GM12878 (cell line): ENCODE results near the gene ZNF610. TPM values are rescaled to one million over a fixed set of nuclear protein-coding genes. Genes with fewer than 3 reads are reported as not detected.

ENCODE experiments used
- ATAC-seq: fragments of 200-7000 bp; cut with Tn5 transposase; 3 replicates; pipeline ENCODE4 v1.9.1; 2020; ENCODE audit warnings: mild to moderate bottlenecking, moderate library complexity
- BruUV-seq: library from RNA; stranded (reverse); fragments of 400-500 nt; replicated peaks from 2 replicates; lab custom pipeline; 2021; lab: Mats Ljungman, UMichigan
- CTCF ChIA-PET: fragments of 300-600 bp; sonication (Branson Sonifier 250); formaldehyde crosslinking; extraction: SDS; loops from one replicate; lab custom pipeline; 2021; ENCODE audit warnings: inconsistent platforms; lab: Yijun Ruan, JAX
- POLR2A ChIA-PET: fragments of 350-600 bp; formaldehyde crosslinking; extraction: SDS; loops from one replicate; lab custom pipeline; 2021; ENCODE audit warnings: inconsistent platforms; lab: Charles Lee
- RAD21 ChIA-PET: fragments of 300-600 bp; sonication (Branson Sonifier 250); formaldehyde crosslinking; loops from one replicate; lab custom pipeline; 2023; ENCODE audit warnings: antibody characterized with exemption; ENCODE audit not compliant: unreplicated experiment; lab: Charles Lee
- SMC1A ChIA-PET: fragments of 300-600 bp; sonication (Branson Sonifier 250); formaldehyde crosslinking; loops from one replicate; lab custom pipeline; 2023; ENCODE audit not compliant: unreplicated experiment, uncharacterized antibody; lab: Charles Lee
- DNase-seq: peaks from one replicate; pipeline ENCODE4 v3.0.0-alpha.2; 2011; ENCODE audit warnings: low read depth, low spot score
- FAIRE-seq: peaks from 3 replicates; lab custom pipeline; 2011; peaks lifted over from hg19 to GRCh38; lab: Jason Lieb, UNC
- H2AFZ ChIP-seq: 2 replicates; pipeline ENCODE4 v1.6.0; 2011; ENCODE audit warnings: low read depth, low read length, control low read depth; ENCODE audit not compliant: control insufficient read depth
- H3K27ac ChIP-seq: 2 replicates; pipeline ENCODE4 v1.5.1; 2011; ENCODE audit warnings: control low read depth; ENCODE audit not compliant: control insufficient read depth, insufficient read depth
- H3K27me3 ChIP-seq, 2 experiments: replicated peaks in 1 of 2; 2 replicates each; pipeline versions ENCODE4 v1.6.0 to v1.6.1; 2011; ENCODE audit warnings: low read length in 1 of 2; ENCODE audit not compliant: control insufficient read depth in 2 of 2, insufficient read depth in 2 of 2
- H3K36me3 ChIP-seq, 2 experiments: 2 replicates each; pipeline ENCODE4 v1.5.1; 2011; ENCODE audit warnings: low read length in 1 of 2; ENCODE audit not compliant: control insufficient read depth in 2 of 2, insufficient read depth in 2 of 2
- H3K4me1 ChIP-seq: 2 replicates; pipeline ENCODE4 v1.6.1; 2011; ENCODE audit warnings: mild to moderate bottlenecking, low read length, moderate library complexity, mixed read lengths; ENCODE audit not compliant: control insufficient read depth, insufficient read depth
- H3K4me2 ChIP-seq: 2 replicates; pipeline ENCODE4 v1.6.0; 2011; ENCODE audit warnings: control low read depth; ENCODE audit not compliant: control insufficient read depth, insufficient read depth
- H3K4me3 ChIP-seq: fragments of 200-600 bp; sonication (generic); 2 replicates; pipeline ENCODE4 v1.5.1; 2016
- H3K79me2 ChIP-seq: 2 replicates; pipeline ENCODE4 v1.6.0; 2011; ENCODE audit warnings: low read length; ENCODE audit not compliant: control insufficient read depth, insufficient read depth
- H3K9ac ChIP-seq: 2 replicates; pipeline ENCODE4 v1.8.0; 2011; ENCODE audit warnings: low read length, control low read depth, mixed read lengths; ENCODE audit not compliant: control insufficient read depth, insufficient read depth
- H3K9me3 ChIP-seq: replicated peaks from 3 replicates; pipeline ENCODE4 v1.5.1; 2011; ENCODE audit warnings: mild to moderate bottlenecking, low read length; ENCODE audit not compliant: control insufficient read depth, insufficient read depth
- H4K20me1 ChIP-seq: 2 replicates; pipeline ENCODE4 v1.6.0; 2011; ENCODE audit not compliant: control insufficient read depth, insufficient read depth
- BCL11A ChIP-seq: IDR thresholded peaks from 2 replicates; pipeline ENCODE4 v1.6.1; 2011; ENCODE audit warnings: low read depth, low read length
- BHLHE40 ChIP-seq, 2 experiments: fragments of 450-650 bp in 1 of 2; IDR thresholded peaks; 2 replicates each; pipeline ENCODE4 v1.6.1; 2011 to 2017; ENCODE audit warnings: low read depth in 2 of 2, borderline replicate concordance in 1 of 2, improper control_type of control experiment in 1 of 2, low read length in 1 of 2, mild to moderate bottlenecking in 1 of 2
- BRCA1 ChIP-seq: IDR thresholded peaks from 2 replicates; pipeline ENCODE4 v1.6.1; 2011; ENCODE audit warnings: low read depth, low read length, improper control_type of control experiment
- CBX5 ChIP-seq: sonication (generic); IDR thresholded peaks from 2 replicates; pipeline ENCODE4 v1.6.1; 2016; ENCODE audit warnings: low read depth, moderate library complexity, mild to moderate bottlenecking, inconsistent platforms
- CHD2 ChIP-seq: IDR thresholded peaks from 2 replicates; pipeline ENCODE4 v1.6.1; 2011; ENCODE audit warnings: low read depth, low read length, improper control_type of control experiment, borderline replicate concordance
- CREB1 ChIP-seq: IDR thresholded peaks from 2 replicates; pipeline ENCODE4 v1.6.1; 2012; ENCODE audit warnings: low read depth, mild to moderate bottlenecking, inconsistent platforms
- EP300 ChIP-seq, 2 experiments: fragments of 150-350 bp in 1 of 2; IDR thresholded peaks; 2 replicates each; pipeline ENCODE4 v1.6.1; 2011 to 2012; ENCODE audit warnings: low read depth in 2 of 2, low read length in 2 of 2, borderline replicate concordance in 1 of 2, improper control_type of control experiment in 1 of 2, inconsistent platforms in 1 of 2; ENCODE audit not compliant: control insufficient read depth in 1 of 2
- FOXM1 ChIP-seq: IDR thresholded peaks from 2 replicates; pipeline ENCODE4 v1.6.1; 2012; ENCODE audit warnings: low read depth, mild to moderate bottlenecking, inconsistent platforms, low read length, moderate library complexity
- IKZF1 ChIP-seq: fragments of 450-650 bp; conservative IDR thresholded peaks from 2 replicates; pipeline ENCODE4 v1.6.1; 2017; ENCODE audit warnings: antibody characterized with exemption, mild to moderate bottlenecking
- IRF3 ChIP-seq: fragments of 450-650 bp; IDR thresholded peaks from 2 replicates; pipeline ENCODE4 v1.6.1; 2014; ENCODE audit warnings: mild to moderate bottlenecking
- KDM1A ChIP-seq: fragments of 200-600 bp; sonication (generic); IDR thresholded peaks from 2 replicates; pipeline ENCODE4 v1.6.1; 2016; ENCODE audit warnings: borderline replicate concordance
- MTA2 ChIP-seq: fragments of 450-650 bp; IDR thresholded peaks from 2 replicates; pipeline ENCODE4 v1.6.1; 2016; ENCODE audit warnings: low read depth, mild to moderate bottlenecking, moderate library complexity
- NBN ChIP-seq: fragments of 450-650 bp; IDR thresholded peaks from 2 replicates; pipeline ENCODE4 v1.6.1; 2016
- NFIC ChIP-seq: IDR thresholded peaks from 2 replicates; pipeline ENCODE4 v1.6.1; 2012; ENCODE audit warnings: low read depth, mild to moderate bottlenecking, inconsistent platforms, low read length, moderate library complexity
- NFXL1 ChIP-seq: fragments of 450-650 bp; IDR thresholded peaks from 2 replicates; pipeline ENCODE4 v1.6.1; 2017; ENCODE audit warnings: antibody characterized with exemption, mild to moderate bottlenecking, borderline replicate concordance
- PAX8 ChIP-seq: fragments of 450-650 bp; IDR thresholded peaks from 2 replicates; pipeline ENCODE4 v1.6.1; 2017; ENCODE audit warnings: mild to moderate bottlenecking, moderate library complexity
- POLR2AphosphoS5 ChIP-seq: IDR thresholded peaks from 2 replicates; pipeline ENCODE4 v1.6.1; 2011; ENCODE audit warnings: mild to moderate bottlenecking, low read length, inconsistent platforms
- POU2F2 ChIP-seq: IDR thresholded peaks from 3 replicates; pipeline ENCODE4 v1.6.1; 2011; ENCODE audit warnings: low read depth, mild to moderate bottlenecking, low read length, borderline replicate concordance
- RAD51 ChIP-seq: fragments of 450-650 bp; IDR thresholded peaks from 2 replicates; pipeline ENCODE4 v1.6.1; 2016; ENCODE audit warnings: moderate library complexity, mild to moderate bottlenecking, inconsistent platforms
- SMAD1 ChIP-seq: fragments of 450-650 bp; IDR thresholded peaks from 2 replicates; pipeline ENCODE4 v1.6.1; 2018; ENCODE audit warnings: mild to moderate bottlenecking, low read depth; ENCODE audit not compliant: partially characterized antibody
- SREBF2 ChIP-seq: IDR thresholded peaks from 2 replicates; pipeline ENCODE4 v1.6.1; 2012; ENCODE audit warnings: mild to moderate bottlenecking, low read length
- SRF ChIP-seq, 2 experiments: IDR thresholded peaks; 2 replicates each; pipeline ENCODE4 v1.6.1; 2011; ENCODE audit warnings: low read depth in 2 of 2, low read length in 2 of 2, mild to moderate bottlenecking in 1 of 2, moderate library complexity in 1 of 2
- TAF1 ChIP-seq: IDR thresholded peaks from 2 replicates; pipeline ENCODE4 v1.6.1; 2011; ENCODE audit warnings: mild to moderate bottlenecking, low read depth, low read length, borderline replicate concordance
- TARDBP ChIP-seq: IDR thresholded peaks from 2 replicates; pipeline ENCODE4 v1.6.1; 2016; ENCODE audit warnings: borderline replicate concordance
- ZNF207 ChIP-seq: fragments of 450-650 bp; IDR thresholded peaks from 2 replicates; pipeline ENCODE4 v1.6.1; 2014; ENCODE audit warnings: antibody characterized with exemption, mild to moderate bottlenecking, borderline replicate concordance
- ZNF217 ChIP-seq: fragments of 450-650 bp; IDR thresholded peaks from 2 replicates; pipeline ENCODE4 v1.6.1; 2017; ENCODE audit warnings: antibody characterized with exemption, mild to moderate bottlenecking
- WGBS: methylation state at CpG from one replicate; pipeline ENCODE4 v1.1.6; 2016; ENCODE audit warnings: low lambda C conversion rate; ENCODE audit not compliant: insufficient replicate concordance, insufficient coverage; ENCODE audit errors: missing lambda C conversion rate; 5-methylcytosine and 5-hydroxymethylcytosine counted together
- in situ Hi-C: fragments of 300-500 bp; cut with MboI; formaldehyde crosslinking; loops from 9 replicates; pipeline ENCODE4 v1.14.3; 2018; ENCODE audit warnings: mixed read lengths
- intact Hi-C: fragments of 100-400 bp; cut with micrococcal nuclease; formaldehyde crosslinking; loops from one replicate; pipeline ENCODE4 v1.14.2; 2022; ENCODE audit not compliant: unreplicated experiment
- polyA plus RNA-seq, 11 experiments: library from polyadenylated mRNA; depleted of rRNA in 4 of 11; unstranded in 6 of 11; stranded (reverse) in 5 of 11; fragments of >200 nt; fragmentation: Nextera tagmentation in 4 of 11; fragmentation: Illumina TruSeq in 1 of 11; extraction: Ambion mirVana in 4 of 11; extraction: Trizol in 1 of 11; gene quantifications; 1 replicate in 1 of 11; 2 replicates in 10 of 11; pipeline versions ENCODE4 v1.2.1 to v1.2.3, GENCODE V29; 2011 to 2016; ENCODE audit warnings: inconsistent platforms in 2 of 11, missing spikeins in 2 of 11, low read depth in 1 of 11
- total RNA-seq, 4 experiments: library from RNA; depleted of rRNA in 3 of 4; stranded (reverse); fragments of >200 nt in 3 of 4; fragmentation: Illumina TruSeq in 1 of 4; extraction: Trizol in 1 of 4; gene quantifications; 2 replicates each; pipeline versions ENCODE4 v1.2.1 to v1.2.3, GENCODE V29; 2013 to 2021

The ZNF610 gene
- total and polyA plus RNA-seq, 10 of the 15 experiments (the other 5 are each of a cell fraction or from before 2014, with no cell fraction given), result 0.11 to 1.2 (median 0.53) TPM

GRCh38 chr19:52369559-52370340 is 33.7 kb downstream of the ZNF610 start, which contains the start of gene ZNF880:
Gene ZNF880 (plus strand): TSS chr19:52369923. CDS start chr19:52369966, 43 bp downstream.
- Histone ChIP-seq H3K4me3 (peak within 1 kb of the TSS; percentile 73), H2AFZ (peak within 1 kb of the TSS; percentile 91), H3K27ac (peak within 1 kb of the TSS; percentile 97), H3K9me3 (peaks cover 26% of the 10 kb centered on the region), H3K4me1 (no peaks in the 10 kb centered on the region), H3K4me2 (peak within 1 kb of the TSS; percentile 69), H3K27me3 (no peaks in the 10 kb centered on the region), H3K36me3 (0 out of 4 replicates have a peak, but pooled peaks cover 0 to 3% of the 10 kb centered on the region in 2 experiments), H3K9ac (peak within 1 kb of the TSS; percentile 89), H3K79me2 (no peaks in the 10 kb centered on the region; the same call in 1 of the 2 replicates), H4K20me1 (no peaks in the 10 kb centered on the region)
- intact Hi-C loops, result no loop called here
- WGBS, result 6% methylated on average over 52 of the region's 52 CpGs
- in situ Hi-C loops, result no loop called here
- SMC1A ChIA-PET, result interaction anchor here (1.0 kb wide), 1 partner anchor 27 kb away, joined by 3 read pairs; no protein-coding TSS in a partner anchor
- FAIRE-seq (peak; percentile 73), ATAC-seq (peak; percentile 100), DNase-seq (peak; percentile 38)
- POLR2A ChIA-PET, result interaction anchor here (0.5 kb wide), 1 partner anchor 192 kb away, joined by 3 read pairs; no protein-coding TSS in a partner anchor
- TSS peak; percentile 89 for BruUV-seq
- RAD21 ChIA-PET, result interaction anchor here (1.1 kb wide), 1 partner anchor 197 kb away, joined by 3 read pairs; no protein-coding TSS in a partner anchor
- CTCF ChIA-PET, result interaction anchor here (0.6 to 0.9 kb wide), 3 partner anchors 27 to 237 kb away, joined by 3 read pairs; no protein-coding TSS in a partner anchor
- TF ChIP-seq TARDBP (no peak), NBN (no peak), CHD2 (no peak), NFIC (no peak), POU2F2 (0 out of 3 replicates have a peak, but pooled peaks have one; percentile 24), ZNF217 (no peak), TAF1 (peak; percentile 39; the same call in 1 of the 2 replicates), SRF (IDR thresholded peaks at IDR 0.05; ENCODE audit: low read depth in 2 of 2, low read length in 2 of 2) (no peak), EP300 (IDR thresholded peaks at IDR 0.05; ENCODE audit: borderline replicate concordance in 1 of 2, control insufficient read depth in 1 of 2, low read depth in 2 of 2, low read length in 2 of 2) (no peak), SMAD1 (no peak), BHLHE40 (IDR thresholded peaks at IDR 0.05; ENCODE audit: borderline replicate concordance in 1 of 2, low read depth in 2 of 2, low read length in 1 of 2) (no peak), KDM1A (no peak), PAX8 (no peak), NFXL1 (no peak), CBX5 (0 out of 2 replicates have a peak, but pooled peaks have one; percentile 21), MTA2 (0 out of 2 replicates have a peak, but pooled peaks have one; percentile 25), SREBF2 (no peak), IKZF1 (peak; percentile 30; the same call in 1 of the 2 replicates), CREB1 (peak; percentile 66), ZNF207 (no peak), POLR2AphosphoS5 (peak; percentile 90), IRF3 (no peak), RAD51 (no peak), BRCA1 (no peak), BCL11A (no peak), FOXM1 (no peak)
